DND-41 (cell line): ENCODE measurements around the gene TMED6.

ENCODE experiments used
- ATAC-seq: fragments of 200-7000 bp; cut with Tn5 transposase; 3 replicates; pipeline ENCODE4 v1.9.1; 2021; ENCODE audit warnings: low read depth; ENCODE audit not compliant: insufficient read depth
- DNase-seq: peaks from one replicate; pipeline ENCODE4 v3.0.0-alpha.2; 2020
- H2AFZ ChIP-seq: 2 replicates; pipeline ENCODE4 v1.6.0; 2012; ENCODE audit warnings: low read depth, low read length
- H3K27ac ChIP-seq: 2 replicates; pipeline ENCODE4 v1.5.1; 2012; ENCODE audit warnings: low read length, inconsistent platforms
- H3K27me3 ChIP-seq: fragments of 200-600 bp; sonication (generic); 2 replicates; pipeline ENCODE4 v1.6.0; 2012; ENCODE audit warnings: low read length, mild to moderate bottlenecking, inconsistent platforms; ENCODE audit not compliant: insufficient read depth, poor library complexity
- H3K36me3 ChIP-seq: 2 replicates; pipeline ENCODE4 v1.5.1; 2012; ENCODE audit warnings: low read length, inconsistent platforms; ENCODE audit not compliant: insufficient read depth
- H3K4me1 ChIP-seq: 2 replicates; pipeline ENCODE4 v1.5.1; 2012; ENCODE audit warnings: mild to moderate bottlenecking, low read length; ENCODE audit not compliant: insufficient read depth
- H3K4me2 ChIP-seq: 2 replicates; pipeline ENCODE4 v1.6.0; 2012; ENCODE audit warnings: mild to moderate bottlenecking, moderate library complexity, low read length, inconsistent platforms; ENCODE audit not compliant: insufficient read depth
- H3K4me3 ChIP-seq, 2 experiments: fragments of 200-600 bp in 1 of 2; shearing (Covaris generic) in 1 of 2; 2 replicates each; pipeline ENCODE4 v1.5.1; 2012 to 2016; ENCODE audit warnings: inconsistent platforms in 2 of 2, low read length in 2 of 2, mild to moderate bottlenecking in 2 of 2, low read depth in 1 of 2, moderate library complexity in 1 of 2
- H3K79me2 ChIP-seq: 2 replicates; pipeline ENCODE4 v1.6.0; 2012; ENCODE audit warnings: low read length, inconsistent platforms; ENCODE audit not compliant: insufficient read depth
- H3K9ac ChIP-seq: 2 replicates; pipeline ENCODE4 v1.6.0; 2012; ENCODE audit warnings: low read depth, mild to moderate bottlenecking, inconsistent platforms, low read length, moderate library complexity
- H3K9me3 ChIP-seq: 2 replicates; pipeline ENCODE4 v1.5.1; 2012; ENCODE audit warnings: low read length, moderate library complexity, mild to moderate bottlenecking, inconsistent platforms; ENCODE audit not compliant: insufficient read depth, severe bottlenecking
- H4K20me1 ChIP-seq: 2 replicates; pipeline ENCODE4 v1.6.0; 2012; ENCODE audit warnings: low read length; ENCODE audit not compliant: insufficient read depth
- EZH2 ChIP-seq: IDR thresholded peaks from 3 replicates; pipeline ENCODE4 v1.6.1; 2012; ENCODE audit warnings: borderline replicate concordance, low read depth, mild to moderate bottlenecking, moderate library complexity, low read length, inconsistent platforms; ENCODE audit not compliant: severe bottlenecking
- TF ChIP-seq, protein P1 (sequence below): IDR thresholded peaks from 2 replicates; pipeline ENCODE4 v1.5.1; 2012; ENCODE audit warnings: borderline replicate concordance, low read length, moderate library complexity, mild to moderate bottlenecking; ENCODE audit not compliant: poor library complexity, severe bottlenecking; ENCODE audit errors: extremely low read depth

The TMED6 gene

GRCh38 chr16:69324013-69324531 is 27.5 kb downstream of the TMED6 start:
- Histone ChIP-seq H3K9ac (no peak overlapping the region), H4K20me1 (peaks cover 91% of the 10 kb centered on the region), H2AFZ (no peak overlapping the region), H3K4me2 (no peak overlapping the region; the same call in 1 of the 2 replicates), H3K9me3 (no peaks in the 10 kb centered on the region), H3K79me2 (peaks cover 90% of the 10 kb centered on the region), H3K36me3 (peaks cover 94% of the 10 kb centered on the region), H3K4me3 (no peak overlapping the region), H3K4me1 (peaks cover 45% of the 10 kb centered on the region), H3K27me3 (no peaks in the 10 kb centered on the region), H3K27ac (no peak overlapping the region)
- ATAC-seq, result no peak
- no peak for TF ChIP-seq EZH2
- TF ChIP-seq, protein P1, sequence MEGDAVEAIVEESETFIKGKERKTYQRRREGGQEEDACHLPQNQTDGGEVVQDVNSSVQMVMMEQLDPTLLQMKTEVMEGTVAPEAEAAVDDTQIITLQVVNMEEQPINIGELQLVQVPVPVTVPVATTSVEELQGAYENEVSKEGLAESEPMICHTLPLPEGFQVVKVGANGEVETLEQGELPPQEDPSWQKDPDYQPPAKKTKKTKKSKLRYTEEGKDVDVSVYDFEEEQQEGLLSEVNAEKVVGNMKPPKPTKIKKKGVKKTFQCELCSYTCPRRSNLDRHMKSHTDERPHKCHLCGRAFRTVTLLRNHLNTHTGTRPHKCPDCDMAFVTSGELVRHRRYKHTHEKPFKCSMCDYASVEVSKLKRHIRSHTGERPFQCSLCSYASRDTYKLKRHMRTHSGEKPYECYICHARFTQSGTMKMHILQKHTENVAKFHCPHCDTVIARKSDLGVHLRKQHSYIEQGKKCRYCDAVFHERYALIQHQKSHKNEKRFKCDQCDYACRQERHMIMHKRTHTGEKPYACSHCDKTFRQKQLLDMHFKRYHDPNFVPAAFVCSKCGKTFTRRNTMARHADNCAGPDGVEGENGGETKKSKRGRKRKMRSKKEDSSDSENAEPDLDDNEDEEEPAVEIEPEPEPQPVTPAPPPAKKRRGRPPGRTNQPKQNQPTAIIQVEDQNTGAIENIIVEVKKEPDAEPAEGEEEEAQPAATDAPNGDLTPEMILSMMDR, result no peak
- DNase-seq, result no peak

- Histone ChIP-seq H3K36me3 (peaks cover 94% of the 10 kb centered on the region), H4K20me1 (peaks cover 91% of the 10 kb centered on the region), H3K4me2 (no peak overlapping the region), H3K27me3 (no peaks in the 10 kb centered on the region), H3K9ac (no peak overlapping the region), H2AFZ (no peak overlapping the region), H3K79me2 (peaks cover 90% of the 10 kb centered on the region), H3K4me1 (peaks cover 39% of the 10 kb centered on the region), H3K9me3 (no peaks in the 10 kb centered on the region), H3K4me3 (no peak overlapping the region), H3K27ac (no peak overlapping the region)
- no peak for TF ChIP-seq EZH2
- TF ChIP-seq, protein P1, result no peak
- ATAC-seq, result no peak
- DNase-seq, result no peak
Measured at GRCh38 chr16:69323415-69323814, 28.2 kb downstream of the TMED6 start.

- Histone ChIP-seq H2AFZ (no peak overlapping the region), H3K27me3 (no peaks in the 10 kb centered on the region), H3K27ac (no peak overlapping the region), H3K36me3 (peaks cover 93% of the 10 kb centered on the region), H3K9ac (no peak overlapping the region), H3K4me2 (no peak overlapping the region), H3K4me1 (peaks cover 28% of the 10 kb centered on the region), H3K79me2 (peaks cover 81% of the 10 kb centered on the region), H3K4me3 (no peak overlapping the region), H4K20me1 (peaks cover 85% of the 10 kb centered on the region), H3K9me3 (no peaks in the 10 kb centered on the region)
- DNase-seq, result no peak
- ATAC-seq, result no peak
- TF ChIP-seq, protein P1, result no peak
- no peak for TF ChIP-seq EZH2
Measured at GRCh38 chr16:69322343-69322742, 29.2 kb downstream of the TMED6 start.
